Gastrocnemius medialis (tissue), 4 donors: ENCODE measurements around the gene FAM83D.

ENCODE experiments used
- POLR2A ChIP-seq, 2 donors: fragments of 450-650 bp; IDR thresholded peaks; one replicate each; pipeline ENCODE4 v1.6.1; 2017; ENCODE audit warnings: antibody characterized with exemption in 2 of 2, mild to moderate bottlenecking in 2 of 2, moderate library complexity in 2 of 2
- TF ChIP-seq, protein P1 (sequence below), 5 experiments: fragments of 450-650 bp in 3 of 5; fragments of 200-600 bp in 2 of 5; sonication (generic) in 2 of 5; IDR thresholded peaks in 4 of 5; conservative IDR thresholded peaks in 1 of 5; 1 replicate in 4 of 5; 2 replicates in 1 of 5; pipeline ENCODE4 v1.5.1; 2016 to 2019; ENCODE audit warnings: antibody characterized with exemption in 5 of 5, mild to moderate bottlenecking in 3 of 5, moderate library complexity in 3 of 5

DNA sequence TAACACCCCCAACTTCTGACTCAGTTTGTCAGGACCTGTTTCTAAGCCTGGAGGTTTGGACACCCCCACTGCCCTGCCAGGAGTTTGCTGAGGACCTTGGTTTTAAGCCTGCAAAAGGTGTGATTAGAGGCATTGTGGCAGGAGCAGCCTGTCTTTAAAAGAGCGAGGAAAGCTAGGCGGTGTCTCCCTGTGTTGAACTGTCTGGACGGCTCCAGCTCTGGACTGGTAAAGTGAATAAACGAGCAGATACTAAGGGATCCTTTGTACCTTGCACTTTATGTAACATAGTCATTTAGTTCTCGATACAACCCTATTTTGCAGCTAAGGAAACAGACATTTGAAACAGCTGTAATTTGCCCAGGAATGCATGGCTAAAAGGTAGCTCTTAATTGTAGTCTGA is 14.4 kb downstream of the FAM83D start:
- TF ChIP-seq, protein P1, sequence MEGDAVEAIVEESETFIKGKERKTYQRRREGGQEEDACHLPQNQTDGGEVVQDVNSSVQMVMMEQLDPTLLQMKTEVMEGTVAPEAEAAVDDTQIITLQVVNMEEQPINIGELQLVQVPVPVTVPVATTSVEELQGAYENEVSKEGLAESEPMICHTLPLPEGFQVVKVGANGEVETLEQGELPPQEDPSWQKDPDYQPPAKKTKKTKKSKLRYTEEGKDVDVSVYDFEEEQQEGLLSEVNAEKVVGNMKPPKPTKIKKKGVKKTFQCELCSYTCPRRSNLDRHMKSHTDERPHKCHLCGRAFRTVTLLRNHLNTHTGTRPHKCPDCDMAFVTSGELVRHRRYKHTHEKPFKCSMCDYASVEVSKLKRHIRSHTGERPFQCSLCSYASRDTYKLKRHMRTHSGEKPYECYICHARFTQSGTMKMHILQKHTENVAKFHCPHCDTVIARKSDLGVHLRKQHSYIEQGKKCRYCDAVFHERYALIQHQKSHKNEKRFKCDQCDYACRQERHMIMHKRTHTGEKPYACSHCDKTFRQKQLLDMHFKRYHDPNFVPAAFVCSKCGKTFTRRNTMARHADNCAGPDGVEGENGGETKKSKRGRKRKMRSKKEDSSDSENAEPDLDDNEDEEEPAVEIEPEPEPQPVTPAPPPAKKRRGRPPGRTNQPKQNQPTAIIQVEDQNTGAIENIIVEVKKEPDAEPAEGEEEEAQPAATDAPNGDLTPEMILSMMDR (IDR thresholded peaks at IDR 0.05 in 4 of 5, conservative IDR thresholded peaks at IDR 0.05 in 1 of 5), result no peak
- no peak for TF ChIP-seq POLR2A (IDR thresholded peaks at IDR 0.05)
